GM18511 (cell line): ENCODE results near the gene BFSP1.

Source experiments
- ATAC-seq: cut with Tn5 transposase; IDR thresholded peaks from one replicate; pipeline ENCODE4 v1.9.1; 2021; ENCODE audit warnings: mild to moderate bottlenecking, moderate library complexity; ENCODE audit not compliant: unreplicated experiment

BFSP1 gene

GRCh38 chr20:17558154-17558940 lies 27.2 kb upstream of the BFSP1 start:
- ATAC-seq, result no peak

GRCh38 chr20:17557675-17558006 lies 26.5 kb upstream of the BFSP1 start:
- no peak for ATAC-seq

GRCh38 chr20:17556837-17557674 lies 25.9 kb upstream of the BFSP1 start:
- ATAC-seq, result no peak

- ATAC-seq, result no peak
Observed at GRCh38 chr20:17555106-17555505, 23.9 kb upstream of the BFSP1 start.

- ATAC-seq, result no peak
Observed at GRCh38 chr20:17549131-17549530, 18.0 kb upstream of the BFSP1 start.

GRCh38 chr20:17545127-17545526 lies 13.9 kb upstream of the BFSP1 start:
- ATAC-seq, result no peak

GRCh38 chr20:17543531-17544131 lies 12.5 kb upstream of the BFSP1 start:
- no peak for ATAC-seq

GRCh38 chr20:17542993-17543412 lies 11.8 kb upstream of the BFSP1 start:
- ATAC-seq, result no peak

GRCh38 chr20:17542481-17542880 lies 11.3 kb upstream of the BFSP1 start:
- ATAC-seq, result no peak

GRCh38 chr20:17541996-17542395 lies 10.8 kb upstream of the BFSP1 start:
- no peak for ATAC-seq

- ATAC-seq, result no peak
Observed at GRCh38 chr20:17541596-17541995, 10.4 kb upstream of the BFSP1 start.

GRCh38 chr20:17538517-17539170 lies 7.5 kb upstream of the BFSP1 start:
- ATAC-seq, result peak; percentile 95

- ATAC-seq, result no peak
Observed at GRCh38 chr20:17537959-17538358, 6.8 kb upstream of the BFSP1 start.

- peak; percentile 80 for ATAC-seq
Observed at GRCh38 chr20:17536944-17537444, 5.8 kb upstream of the BFSP1 start.

- no peak for ATAC-seq
Observed at GRCh38 chr20:17534077-17534476, 2.9 kb upstream of the BFSP1 start.

- ATAC-seq, result peak; percentile 42
Observed at GRCh38 chr20:17533396-17533795, 2.2 kb upstream of the BFSP1 start.

GRCh38 chr20:17531665-17532025 lies 466 bp upstream of the BFSP1 start:
- ATAC-seq, result peak; percentile 29

- ATAC-seq, result no peak
Observed at GRCh38 chr20:17530153-17530552, 1.0 kb downstream of the BFSP1 start.

GRCh38 chr20:17529586-17529985 lies 1.6 kb downstream of the BFSP1 start:
- no peak for ATAC-seq

GRCh38 chr20:17525650-17526049 lies 5.5 kb downstream of the BFSP1 start:
- no peak for ATAC-seq

- no peak for ATAC-seq
Observed at GRCh38 chr20:17525132-17525531, 6.0 kb downstream of the BFSP1 start.
